Measurements from ENCODE around the gene ZSCAN5B.

Gene ZSCAN5B

GRCh38 chr19:56199687-56200086 is 2.1 kb upstream of the ZSCAN5B start:
- H3K27ac Mint-ChIP-seq = no peak overlapping the region
- TF ChIP-seq CTCF (IDR thresholded peaks at IDR 0.05; ENCODE audit: unreplicated experiment in 3 of 3) = no peak
- no peaks in the 10 kb centered on the region for H3K4me1 Mint-ChIP-seq
- no peak overlapping the region for H3K4me3 Mint-ChIP-seq
- no peaks in the 10 kb centered on the region for H3K9me3 Mint-ChIP-seq
- H3K27me3 Mint-ChIP-seq (ENCODE audit: low read depth) = no peaks in the 10 kb centered on the region
- no peaks in the 10 kb centered on the region for H3K36me3 Mint-ChIP-seq (ENCODE audit: low read depth)

GRCh38 chr19:56193981-56194640 is 3.5 kb downstream of the ZSCAN5B start:
- no peak for TF ChIP-seq CTCF (IDR thresholded peaks at IDR 0.05; ENCODE audit: unreplicated experiment in 3 of 3)
- H3K27me3 Mint-ChIP-seq (ENCODE audit: low read depth) = peaks cover 4% of the 10 kb centered on the region
- H3K36me3 Mint-ChIP-seq (ENCODE audit: low read depth) = no peaks in the 10 kb centered on the region
- no peak overlapping the region for H3K4me3 Mint-ChIP-seq
- no peak overlapping the region for H3K27ac Mint-ChIP-seq
- no peaks in the 10 kb centered on the region for H3K4me1 Mint-ChIP-seq
- no peaks in the 10 kb centered on the region for H3K9me3 Mint-ChIP-seq

- Mint-ChIP-seq H3K36me3 (ENCODE audit: low read depth) (no peaks in the 10 kb centered on the region), H3K4me1 (no peaks in the 10 kb centered on the region), H3K9me3 (no peaks in the 10 kb centered on the region), H3K27ac (no peak overlapping the region), H3K27me3 (ENCODE audit: low read depth) (peaks cover 4% of the 10 kb centered on the region), H3K4me3 (no peak overlapping the region)
- no peak for TF ChIP-seq CTCF (IDR thresholded peaks at IDR 0.05; ENCODE audit: unreplicated experiment in 3 of 3)
These were observed 5.9 kb downstream of the ZSCAN5B start for GRCh38 chr19:56191711-56192110.

GRCh38 chr19:56191115-56191514 is 6.5 kb downstream of the ZSCAN5B start:
- H3K36me3 Mint-ChIP-seq (ENCODE audit: low read depth) = no peaks in the 10 kb centered on the region
- no peak for TF ChIP-seq CTCF (IDR thresholded peaks at IDR 0.05; ENCODE audit: unreplicated experiment in 3 of 3)
- no peaks in the 10 kb centered on the region for H3K4me1 Mint-ChIP-seq
- H3K27me3 Mint-ChIP-seq (ENCODE audit: low read depth) = peaks cover 4% of the 10 kb centered on the region
- H3K9me3 Mint-ChIP-seq = no peaks in the 10 kb centered on the region
- no peak overlapping the region for H3K4me3 Mint-ChIP-seq
- H3K27ac Mint-ChIP-seq = no peak overlapping the region

- Mint-ChIP-seq H3K36me3 (ENCODE audit: low read depth) (no peaks in the 10 kb centered on the region), H3K27ac (no peak overlapping the region), H3K27me3 (ENCODE audit: low read depth) (peaks cover 12% of the 10 kb centered on the region), H3K4me1 (no peaks in the 10 kb centered on the region), H3K4me3 (no peak overlapping the region), H3K9me3 (no peaks in the 10 kb centered on the region)
- no peak for TF ChIP-seq CTCF (IDR thresholded peaks at IDR 0.05; ENCODE audit: unreplicated experiment in 3 of 3)
These were observed 7.8 kb downstream of the ZSCAN5B start for GRCh38 chr19:56189785-56190184.

- H3K27ac Mint-ChIP-seq = no peak overlapping the region
- peaks cover 12% of the 10 kb centered on the region for H3K27me3 Mint-ChIP-seq (ENCODE audit: low read depth)
- H3K4me3 Mint-ChIP-seq = no peak overlapping the region
- no peaks in the 10 kb centered on the region for H3K4me1 Mint-ChIP-seq
- TF ChIP-seq CTCF (IDR thresholded peaks at IDR 0.05; ENCODE audit: unreplicated experiment in 3 of 3) = no peak
- H3K9me3 Mint-ChIP-seq = no peaks in the 10 kb centered on the region
- no peaks in the 10 kb centered on the region for H3K36me3 Mint-ChIP-seq (ENCODE audit: low read depth)
These were observed 19.9 kb downstream of the ZSCAN5B start for GRCh38 chr19:56177564-56178243.
